IMR-90 (cell line): ENCODE results near the gene GRIA4. TPM values are rescaled to one million over a fixed set of nuclear protein-coding genes. Genes with fewer than 3 reads are reported as not detected.

Experiments
- ATAC-seq: fragments of 200-7000 bp; cut with Tn5 transposase; 2 replicates; pipeline ENCODE4 v1.9.1; 2020; ENCODE audit warnings: low read depth, mild to moderate bottlenecking, moderate library complexity
- BruUV-seq: library from RNA; stranded (reverse); fragments of 400-500 nt; replicated peaks from 2 replicates; lab custom pipeline; 2021; lab: Mats Ljungman, UMichigan
- CTCF ChIA-PET: fragments of 300-600 bp; formaldehyde crosslinking; extraction: SDS; loops from one replicate; lab custom pipeline; 2021; ENCODE audit warnings: antibody characterized with exemption; lab: Yijun Ruan, JAX
- POLR2A ChIA-PET: fragments of 300-600 bp; sonication (Branson Sonifier 250); formaldehyde crosslinking; loops from one replicate; lab custom pipeline; 2022; ENCODE audit warnings: antibody characterized with exemption; ENCODE audit not compliant: unreplicated experiment; lab: Charles Lee
- DNase-seq: peaks from one replicate; pipeline ENCODE4 v3.0.0; 2013
- H2AFZ ChIP-seq: replicated peaks from 2 replicates; pipeline ENCODE3; 2013; ENCODE audit warnings: low read length, mild to moderate bottlenecking; ENCODE audit not compliant: poor library complexity
- H2AK5ac ChIP-seq: 2 replicates; pipeline ENCODE4 v1.6.1; 2013; ENCODE audit warnings: low read depth, low read length, inconsistent platforms
- H2AK9ac ChIP-seq: replicated peaks from 2 replicates; pipeline ENCODE3; 2013; ENCODE audit warnings: mild to moderate bottlenecking, low read depth, low read length, moderate library complexity; ENCODE audit not compliant: poor library complexity
- H2BK120ac ChIP-seq: 2 replicates; pipeline ENCODE4 v1.6.1; 2013; ENCODE audit warnings: low read depth, low read length, inconsistent platforms
- H2BK15ac ChIP-seq: 3 replicates; pipeline ENCODE4 v1.6.1; 2013; ENCODE audit warnings: low read depth, low read length, inconsistent platforms
- H2BK20ac ChIP-seq: 2 replicates; pipeline ENCODE4 v1.6.1; 2013; ENCODE audit warnings: low read depth, mild to moderate bottlenecking, inconsistent platforms, low read length, moderate library complexity
- H2BK5ac ChIP-seq: 2 replicates; pipeline ENCODE4 v1.6.1; 2013; ENCODE audit warnings: mild to moderate bottlenecking, low read depth, low read length, inconsistent platforms; ENCODE audit not compliant: poor library complexity, severe bottlenecking
- H3K14ac ChIP-seq: replicated peaks from 2 replicates; pipeline ENCODE4 v1.6.1; 2013; ENCODE audit warnings: low read depth, low read length, inconsistent platforms
- H3K18ac ChIP-seq: 2 replicates; pipeline ENCODE4 v1.6.1; 2013; ENCODE audit warnings: low read depth, low read length, control low read depth
- H3K23ac ChIP-seq: 2 replicates; pipeline ENCODE4 v1.6.1; 2013; ENCODE audit warnings: low read depth, low read length, inconsistent platforms
- H3K27ac ChIP-seq: 2 replicates; pipeline ENCODE4 v1.5.1; 2013; ENCODE audit warnings: mild to moderate bottlenecking, control low read depth, low read length; ENCODE audit not compliant: insufficient read depth
- H3K27me3 ChIP-seq: 2 replicates; pipeline ENCODE4 v1.6.1; 2013; ENCODE audit warnings: low read length; ENCODE audit not compliant: control insufficient read depth, insufficient read depth
- H3K36me3 ChIP-seq: 2 replicates; pipeline ENCODE4 v1.6.1; 2013; ENCODE audit warnings: low read length, mixed read lengths; ENCODE audit not compliant: control insufficient read depth, insufficient read depth
- H3K4ac ChIP-seq: 2 replicates; pipeline ENCODE4 v1.6.1; 2013; ENCODE audit warnings: low read depth, low read length, inconsistent platforms
- H3K4me1 ChIP-seq: 2 replicates; pipeline ENCODE4 v1.6.1; 2013; ENCODE audit warnings: low read length, mixed read lengths; ENCODE audit not compliant: control insufficient read depth, insufficient read depth
- H3K4me2 ChIP-seq: 2 replicates; pipeline ENCODE4 v1.6.1; 2013; ENCODE audit warnings: low read depth, mild to moderate bottlenecking, control low read depth, low read length, moderate library complexity
- H3K4me3 ChIP-seq: 2 replicates; pipeline ENCODE4 v1.5.1; 2013; ENCODE audit warnings: low read depth, mild to moderate bottlenecking, control low read depth, low read length, moderate library complexity; ENCODE audit not compliant: insufficient read depth
- H3K56ac ChIP-seq: 2 replicates; pipeline ENCODE4 v1.6.1; 2013; ENCODE audit warnings: low read length, inconsistent platforms; ENCODE audit not compliant: insufficient read depth; ENCODE audit errors: extremely low read depth
- H3K79me1 ChIP-seq, 2 experiments: 2 replicates each; pipeline ENCODE4 v1.6.1; 2013; ENCODE audit warnings: low read length in 2 of 2, inconsistent platforms in 1 of 2, low read depth in 1 of 2
- H3K9ac ChIP-seq: 2 replicates; pipeline ENCODE4 v1.6.1; 2013; ENCODE audit warnings: low read depth, low read length, control low read depth
- H3K9me1 ChIP-seq: 2 replicates; pipeline ENCODE4 v1.6.1; 2013; ENCODE audit warnings: low read length, inconsistent platforms; ENCODE audit not compliant: insufficient read depth
- H3K9me3 ChIP-seq: 2 replicates; pipeline ENCODE4 v1.6.1; 2013; ENCODE audit warnings: low read length; ENCODE audit not compliant: control insufficient read depth, insufficient read depth
- H4K20me1 ChIP-seq: 2 replicates; pipeline ENCODE4 v1.6.1; 2013; ENCODE audit warnings: low read length, inconsistent platforms; ENCODE audit not compliant: insufficient read depth
- H4K5ac ChIP-seq: 2 replicates; pipeline ENCODE4 v1.6.1; 2013; ENCODE audit warnings: mild to moderate bottlenecking, low read depth, low read length, control low read depth
- H4K8ac ChIP-seq, 2 experiments: 2 replicates each; pipeline ENCODE4 v1.6.1; 2013; ENCODE audit warnings: low read depth in 2 of 2, low read length in 2 of 2, control low read depth in 1 of 2, inconsistent platforms in 1 of 2
- H4K91ac ChIP-seq: 2 replicates; pipeline ENCODE4 v1.6.1; 2013; ENCODE audit warnings: low read depth, low read length, inconsistent platforms; ENCODE audit not compliant: insufficient read depth
- BHLHE40 ChIP-seq: fragments of 150-350 bp; IDR thresholded peaks from 2 replicates; pipeline ENCODE4 v1.6.1; 2016; ENCODE audit warnings: mild to moderate bottlenecking, low read depth, low read length
- CEBPB ChIP-seq: IDR thresholded peaks from 2 replicates; pipeline ENCODE4 v1.6.1; 2012; ENCODE audit warnings: low read depth, low read length, improper control_type of control experiment
- CHD1 ChIP-seq: IDR thresholded peaks from 2 replicates; pipeline ENCODE4 v1.6.1; 2012; ENCODE audit warnings: low read depth, low read length, improper control_type of control experiment
- FOS ChIP-seq: fragments of 150-350 bp; IDR thresholded peaks from 2 replicates; pipeline ENCODE4 v1.6.1; 2016; ENCODE audit warnings: low read depth, low read length
- MAFK ChIP-seq: IDR thresholded peaks from 2 replicates; pipeline ENCODE4 v1.6.1; 2012; ENCODE audit warnings: low read depth, low read length, improper control_type of control experiment
- MAZ ChIP-seq: IDR thresholded peaks from 2 replicates; pipeline ENCODE4 v1.6.1; 2012; ENCODE audit warnings: low read depth, mild to moderate bottlenecking, low read length, improper control_type of control experiment, moderate library complexity, borderline replicate concordance
- MXI1 ChIP-seq: IDR thresholded peaks from 2 replicates; pipeline ENCODE4 v1.6.1; 2012; ENCODE audit warnings: low read depth, mild to moderate bottlenecking, low read length, moderate library complexity, borderline replicate concordance
- POLR2A ChIP-seq: IDR thresholded peaks from 2 replicates; pipeline ENCODE4 v1.6.1; 2012; ENCODE audit warnings: mild to moderate bottlenecking, low read depth, low read length
- RAD21 ChIP-seq: IDR thresholded peaks from 2 replicates; pipeline ENCODE4 v1.6.1; 2012; ENCODE audit warnings: low read length, improper control_type of control experiment
- RCOR1 ChIP-seq: IDR thresholded peaks from 2 replicates; pipeline ENCODE4 v1.6.1; 2012; ENCODE audit warnings: mild to moderate bottlenecking, low read length, improper control_type of control experiment; ENCODE audit not compliant: insufficient replicate concordance
- RFX5 ChIP-seq: IDR thresholded peaks from 2 replicates; pipeline ENCODE4 v1.8.0; 2012; ENCODE audit warnings: low read depth, mild to moderate bottlenecking, low read length, moderate library complexity
- SMC3 ChIP-seq: fragments of 150-350 bp; IDR thresholded peaks from 2 replicates; pipeline ENCODE4 v1.6.1; 2016; ENCODE audit warnings: low read depth, mild to moderate bottlenecking, antibody characterized with exemption, low read length, moderate library complexity
- WGBS, 2 experiments: methylation state at CpG; one replicate each; pipeline versions ENCODE4 v1.1.5 to v1.1.7; 2013; ENCODE audit warnings: missing lambda C conversion rate in 2 of 2; ENCODE audit not compliant: insufficient read length in 1 of 2; ENCODE audit errors: extremely low coverage in 2 of 2; 5-methylcytosine and 5-hydroxymethylcytosine counted together
- dilution Hi-C: fragments of 300-500 bp; cut with HindIII; formaldehyde crosslinking; loops from one replicate; pipeline ENCODE4 v1.14.3; 2018; ENCODE audit warnings: low sequenced_read_pairs; ENCODE audit not compliant: unreplicated experiment
- in situ Hi-C: fragments of 300-500 bp; cut with MboI; formaldehyde crosslinking; loops from 3 replicates; pipeline ENCODE4 v1.14.3; 2019; ENCODE audit warnings: low sequenced_read_pairs, inconsistent platforms, mixed read lengths
- intact Hi-C: fragments of 100-400 bp; cut with micrococcal nuclease; formaldehyde crosslinking; loops from 2 replicates; pipeline ENCODE4 v1.10.0; 2022
- polyA plus RNA-seq, 3 experiments: library from polyadenylated mRNA; depleted of rRNA; stranded (reverse); fragments of >200 nt; gene quantifications; 2 replicates each; pipeline ENCODE4 v1.2.3, GENCODE V29; 2012; ENCODE audit warnings: low replicate concordance in 1 of 3
- total RNA-seq: library from RNA; depleted of rRNA; stranded (reverse); fragments of >200 nt; gene quantifications from 2 replicates; pipeline ENCODE4 v1.2.3, GENCODE V29; 2012
- TF ChIP-seq, protein P1 (sequence below): fragments of 150-350 bp; IDR thresholded peaks from 2 replicates; pipeline ENCODE4 v1.6.1; 2016; ENCODE audit warnings: low read depth, mild to moderate bottlenecking, low read length, moderate library complexity, borderline replicate concordance
- TF ChIP-seq, protein P2 (sequence below): fragments of 150-350 bp; IDR thresholded peaks from 2 replicates; pipeline ENCODE4 v1.6.1; 2017; ENCODE audit warnings: mild to moderate bottlenecking, antibody characterized with exemption, low read length, low read depth
- TF ChIP-seq, protein P3 (sequence below): conservative IDR thresholded peaks from 2 replicates; pipeline ENCODE4 v1.5.1; 2012; ENCODE audit warnings: mild to moderate bottlenecking, low read depth, low read length, improper control_type of control experiment

GRIA4 gene
- total and polyA plus RNA-seq, 2 of the 4 experiments (the other 2 are of a cell fraction) = 0.36 to 1.0 TPM

DNA sequence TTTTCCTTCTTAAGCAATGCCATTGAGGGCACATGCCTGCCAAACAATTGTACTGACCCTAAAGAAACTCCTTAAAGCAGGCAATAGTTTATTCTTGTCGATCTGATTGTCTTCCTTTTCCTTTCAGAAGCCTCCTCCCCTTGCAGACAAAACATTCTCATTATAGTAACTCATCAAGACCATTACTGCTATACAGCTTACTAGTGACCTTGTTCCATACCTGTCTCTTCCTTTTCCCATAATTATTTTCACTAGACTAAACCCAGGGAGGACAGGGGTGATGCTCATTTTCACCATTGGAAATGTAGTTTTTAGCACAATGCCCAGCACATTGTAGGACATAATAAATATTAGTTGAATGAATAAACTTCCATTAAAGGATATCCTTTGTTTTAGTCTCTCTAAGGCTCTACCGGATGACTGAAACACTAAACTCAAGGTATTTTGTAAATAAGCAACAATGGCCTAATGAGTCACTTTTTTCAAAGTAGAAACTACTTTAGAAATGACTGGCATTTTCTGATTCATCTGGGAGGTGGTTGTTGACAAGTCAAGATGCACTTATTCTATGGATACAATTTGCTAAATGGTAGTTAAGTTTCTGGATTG lies 421.4 kb downstream of the GRIA4 start:
- Histone ChIP-seq H3K9ac (no peak overlapping the region), H3K56ac (no peak overlapping the region), H3K27me3 (no peaks in the 10 kb centered on the region), H3K4me2 (no peak overlapping the region), H2BK120ac (peak overlapping the region; percentile 12; the same call in 1 of the 2 replicates), H3K9me1 (no peaks in the 10 kb centered on the region), H2BK20ac (peak overlapping the region; percentile 16; the same call in 1 of the 2 replicates), H3K18ac (peak overlapping the region; percentile 5; the same call in 1 of the 2 replicates), H2AFZ (no peak overlapping the region), H2AK9ac (no peak overlapping the region), H4K20me1 (no peaks in the 10 kb centered on the region), H4K91ac (no peak overlapping the region), H3K23ac (no peak overlapping the region), H3K36me3 (no peaks in the 10 kb centered on the region), H3K4me1 (no peaks in the 10 kb centered on the region; the same call in 1 of the 2 replicates), H4K5ac (peak overlapping the region; percentile 28; the same call in 1 of the 2 replicates), H2BK5ac (peak overlapping the region; percentile 60), H3K79me1 (no peaks in the 10 kb centered on the region), H2AK5ac (no peak overlapping the region), H3K4ac (no peak overlapping the region; the same call in 1 of the 2 replicates), H3K9me3 (no peaks in the 10 kb centered on the region), H3K4me3 (no peak overlapping the region), H3K27ac (no peak overlapping the region), H4K8ac (peak overlapping the region; percentile 58 to 63; a peak in 3 of 4 replicates), H3K14ac (peak overlapping the region; percentile 13; the same call in 1 of the 2 replicates), H2BK15ac (peak overlapping the region; percentile 90; the same call in 2 of the 3 replicates)
- dilution Hi-C loops (no loop called here), intact Hi-C loops (no loop called here), in situ Hi-C loops (no loop called here)
- no CpG with 5 or more reads among the region's 2 CpGs for WGBS, 2 experiments
- peak; percentile 35 for DNase-seq
- peak; percentile 48 for ATAC-seq
- ChIA-PET CTCF (no interaction called here), POLR2A (interaction anchor here (0.6 kb wide), 1 partner anchor 30 kb away, joined by 3 read pairs; no protein-coding TSS in a partner anchor)
- BruUV-seq = no TSS peak
- TF ChIP-seq POLR2A (no peak), BHLHE40 (no peak), RAD21 (no peak), MAFK (no peak), MXI1 (no peak), CHD1 (no peak), RFX5 (no peak), CEBPB (no peak), RCOR1 (no peak), FOS (no peak), SMC3 (no peak), MAZ (no peak)
- TF ChIP-seq, protein P1, sequence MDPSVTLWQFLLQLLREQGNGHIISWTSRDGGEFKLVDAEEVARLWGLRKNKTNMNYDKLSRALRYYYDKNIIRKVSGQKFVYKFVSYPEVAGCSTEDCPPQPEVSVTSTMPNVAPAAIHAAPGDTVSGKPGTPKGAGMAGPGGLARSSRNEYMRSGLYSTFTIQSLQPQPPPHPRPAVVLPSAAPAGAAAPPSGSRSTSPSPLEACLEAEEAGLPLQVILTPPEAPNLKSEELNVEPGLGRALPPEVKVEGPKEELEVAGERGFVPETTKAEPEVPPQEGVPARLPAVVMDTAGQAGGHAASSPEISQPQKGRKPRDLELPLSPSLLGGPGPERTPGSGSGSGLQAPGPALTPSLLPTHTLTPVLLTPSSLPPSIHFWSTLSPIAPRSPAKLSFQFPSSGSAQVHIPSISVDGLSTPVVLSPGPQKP = no peak
- TF ChIP-seq, protein P2, sequence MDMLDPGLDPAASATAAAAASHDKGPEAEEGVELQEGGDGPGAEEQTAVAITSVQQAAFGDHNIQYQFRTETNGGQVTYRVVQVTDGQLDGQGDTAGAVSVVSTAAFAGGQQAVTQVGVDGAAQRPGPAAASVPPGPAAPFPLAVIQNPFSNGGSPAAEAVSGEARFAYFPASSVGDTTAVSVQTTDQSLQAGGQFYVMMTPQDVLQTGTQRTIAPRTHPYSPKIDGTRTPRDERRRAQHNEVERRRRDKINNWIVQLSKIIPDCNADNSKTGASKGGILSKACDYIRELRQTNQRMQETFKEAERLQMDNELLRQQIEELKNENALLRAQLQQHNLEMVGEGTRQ = no peak
- TF ChIP-seq, protein P3, sequence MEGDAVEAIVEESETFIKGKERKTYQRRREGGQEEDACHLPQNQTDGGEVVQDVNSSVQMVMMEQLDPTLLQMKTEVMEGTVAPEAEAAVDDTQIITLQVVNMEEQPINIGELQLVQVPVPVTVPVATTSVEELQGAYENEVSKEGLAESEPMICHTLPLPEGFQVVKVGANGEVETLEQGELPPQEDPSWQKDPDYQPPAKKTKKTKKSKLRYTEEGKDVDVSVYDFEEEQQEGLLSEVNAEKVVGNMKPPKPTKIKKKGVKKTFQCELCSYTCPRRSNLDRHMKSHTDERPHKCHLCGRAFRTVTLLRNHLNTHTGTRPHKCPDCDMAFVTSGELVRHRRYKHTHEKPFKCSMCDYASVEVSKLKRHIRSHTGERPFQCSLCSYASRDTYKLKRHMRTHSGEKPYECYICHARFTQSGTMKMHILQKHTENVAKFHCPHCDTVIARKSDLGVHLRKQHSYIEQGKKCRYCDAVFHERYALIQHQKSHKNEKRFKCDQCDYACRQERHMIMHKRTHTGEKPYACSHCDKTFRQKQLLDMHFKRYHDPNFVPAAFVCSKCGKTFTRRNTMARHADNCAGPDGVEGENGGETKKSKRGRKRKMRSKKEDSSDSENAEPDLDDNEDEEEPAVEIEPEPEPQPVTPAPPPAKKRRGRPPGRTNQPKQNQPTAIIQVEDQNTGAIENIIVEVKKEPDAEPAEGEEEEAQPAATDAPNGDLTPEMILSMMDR = no peak
